ENCODE results near the gene EPAS1. TPM values are rescaled to one million over a fixed set of nuclear protein-coding genes. Genes with fewer than 3 reads are reported as not detected.

EPAS1 gene
- total and polyA plus RNA-seq, 9 of the 15 experiments (the other 6 are each of a cell fraction or from before 2014, with no cell fraction given): 0.25 to 11.2 (median 4.1) TPM

GRCh38 chr2:46428911-46429436 is 131.8 kb downstream of the EPAS1 start (continued):
- TF ChIP-seq ZNF280B (CRISPR knock-in tag; IDR thresholded peaks at IDR 0.05) (no peak), OTX1 (CRISPR knock-in tag; IDR thresholded peaks at IDR 0.05) (no peak), ZNF347 (CRISPR knock-in tag; IDR thresholded peaks at IDR 0.05; ENCODE audit: low read depth) (no peak), PATZ1 (CRISPR knock-in tag; IDR thresholded peaks at IDR 0.05; ENCODE audit: borderline replicate concordance) (no peak), ASH1L (IDR thresholded peaks at IDR 0.05; ENCODE audit: borderline replicate concordance, low read depth, partially characterized antibody) (no peak), NR2C1 (IDR thresholded peaks at IDR 0.05) (peak; percentile 79), NR2C1 (tag; IDR thresholded peaks at IDR 0.05) (peak; percentile 77; the same call in 1 of the 2 replicates), ZNF124 (CRISPR knock-in tag; IDR thresholded peaks at IDR 0.05) (no peak), ZNF518B (CRISPR knock-in tag; IDR thresholded peaks at IDR 0.05) (no peak), RBM39 (optimal IDR thresholded peaks at IDR 0.05; ENCODE audit: low read depth, low read length) (no peak), KLF16 (IDR thresholded peaks at IDR 0.05) (peak; percentile 69; the same call in 1 of the 2 replicates), ZKSCAN8 (CRISPR knock-in tag; IDR thresholded peaks at IDR 0.05) (no peak), SP1 (CRISPR knock-in tag; IDR thresholded peaks at IDR 0.05) (no peak), MTF1 (CRISPR knock-in tag; IDR thresholded peaks at IDR 0.05; ENCODE audit: borderline replicate concordance) (no peak), SETDB1 (IDR thresholded peaks at IDR 0.05; ENCODE audit: low read length) (no peak), ZNF217 (CRISPR knock-in tag; IDR thresholded peaks at IDR 0.05) (no peak), NKRF (IDR thresholded peaks at IDR 0.05; ENCODE audit: borderline replicate concordance) (peak; percentile 7; the same call in 1 of the 2 replicates), TSC22D4 (tag; IDR thresholded peaks at IDR 0.05) (no peak)
- TF ChIP-seq, protein P1, sequence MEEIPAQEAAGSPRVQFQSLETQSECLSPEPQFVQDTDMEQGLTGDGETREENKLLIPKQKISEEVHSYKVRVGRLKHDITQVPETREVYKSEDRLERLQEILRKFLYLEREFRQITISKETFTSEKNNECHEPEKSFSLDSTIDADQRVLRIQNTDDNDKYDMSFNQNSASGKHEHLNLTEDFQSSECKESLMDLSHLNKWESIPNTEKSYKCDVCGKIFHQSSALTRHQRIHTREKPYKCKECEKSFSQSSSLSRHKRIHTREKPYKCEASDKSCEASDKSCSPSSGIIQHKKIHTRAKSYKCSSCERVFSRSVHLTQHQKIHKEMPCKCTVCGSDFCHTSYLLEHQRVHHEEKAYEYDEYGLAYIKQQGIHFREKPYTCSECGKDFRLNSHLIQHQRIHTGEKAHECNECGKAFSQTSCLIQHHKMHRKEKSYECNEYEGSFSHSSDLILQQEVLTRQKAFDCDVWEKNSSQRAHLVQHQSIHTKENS (CRISPR knock-in tag; IDR thresholded peaks at IDR 0.05): no peak
